Calu3 (cell line): ENCODE results near the gene VPS37D. TPM values are rescaled to one million over a fixed set of nuclear protein-coding genes. Genes with fewer than 3 reads are reported as not detected.
A peak's percentile ranks its signal among the peaks of the same experiment; 100 is the strongest.
"Not testable (repeated sequence)": the region's sequence is repeated elsewhere in the genome, so short reads cannot be mapped to it uniquely, and the experiment has no call there.

Source experiments
- BruUV-seq: library from RNA; stranded (reverse); fragments of 400-500 nt; replicated peaks from 2 replicates; lab custom pipeline; 2021; lab: Mats Ljungman, UMichigan
- CTCF ChIA-PET: fragments of 300-600 bp; sonication (Branson Sonifier 250); formaldehyde crosslinking; loops from one replicate; lab custom pipeline; 2022; ENCODE audit warnings: antibody characterized with exemption; lab: Charles Lee
- DNase-seq: peaks from one replicate; pipeline ENCODE4 v3.0.0; 2022
- H3K27ac Mint-ChIP-seq: one replicate; pipeline ENCODE4 v1.8.0; 2022; ENCODE audit warnings: mixed read lengths; ENCODE audit not compliant: unreplicated experiment
- H3K27me3 Mint-ChIP-seq: one replicate; pipeline ENCODE4 v1.8.0; 2022; ENCODE audit warnings: mixed read lengths; ENCODE audit not compliant: unreplicated experiment
- H3K36me3 Mint-ChIP-seq: one replicate; pipeline ENCODE4 v1.8.0; 2022; ENCODE audit warnings: mild to moderate bottlenecking, moderate library complexity, mixed read lengths; ENCODE audit not compliant: insufficient read depth, unreplicated experiment
- H3K4me1 Mint-ChIP-seq: one replicate; pipeline ENCODE4 v1.8.0; 2022; ENCODE audit warnings: mild to moderate bottlenecking, low read depth, mixed read lengths; ENCODE audit not compliant: unreplicated experiment
- H3K4me3 Mint-ChIP-seq: one replicate; pipeline ENCODE4 v1.8.0; 2022; ENCODE audit warnings: mild to moderate bottlenecking, low read depth, moderate library complexity, mixed read lengths; ENCODE audit not compliant: unreplicated experiment
- H3K9me3 Mint-ChIP-seq: one replicate; pipeline ENCODE4 v1.8.0; 2022; ENCODE audit warnings: low read depth, mixed read lengths; ENCODE audit not compliant: unreplicated experiment
- CTCF ChIP-seq: fragments of 200-600 bp; IDR thresholded peaks from one replicate; pipeline ENCODE4 v1.8.0; 2022; ENCODE audit warnings: antibody characterized with exemption; ENCODE audit not compliant: unreplicated experiment
- intact Hi-C: fragments of 100-400 bp; cut with micrococcal nuclease; formaldehyde crosslinking; loops from one replicate; pipeline ENCODE4 v1.10.0; 2022; ENCODE audit not compliant: unreplicated experiment
- microRNA-seq: library from miRNA; unstranded; fragments of <30 nt; microRNA quantifications from one replicate; pipeline ENCODE4 v1.2.0, GENCODE V29; 2022
- total RNA-seq: library from RNA; stranded (reverse); gene quantifications from 2 replicates; pipeline ENCODE4 v1.2.3, GENCODE V29; 2022

Gene VPS37D
- total RNA-seq, 1 experiment from 2014 or later = 0.94 TPM

- CTCF ChIA-PET = no interaction called here
- Mint-ChIP-seq H3K4me1 (peaks cover 17% of the 10 kb centered on the region), H3K36me3 (peaks cover 43% of the 10 kb centered on the region), H3K27me3 (no peaks in the 10 kb centered on the region), H3K27ac (peak within 1 kb of the TSS; percentile 70), H3K4me3 (peak within 1 kb of the TSS; percentile 74), H3K9me3 (no peaks in the 10 kb centered on the region)
- TF ChIP-seq CTCF = no peak
- no TSS peak for BruUV-seq
- peak; percentile 70 for DNase-seq
- intact Hi-C loops = no loop called here
Measured at GRCh38 chr7:73718905-73719805, 51.5 kb downstream of the VPS37D start, which contains the start of gene STX1A. STX1A (minus strand) TSS chr7:73719669; CDS start chr7:73719631, 38 bp downstream.

GRCh38 chr7:73719806-73720169 is 52.2 kb downstream of the VPS37D start:
- intact Hi-C loops = no loop called here
- Mint-ChIP-seq H3K36me3 (peaks cover 38% of the 10 kb centered on the region), H3K4me1 (peaks cover 17% of the 10 kb centered on the region), H3K27ac (peak overlapping the region; percentile 70), H3K4me3 (peak overlapping the region; percentile 59), H3K9me3 (no peaks in the 10 kb centered on the region), H3K27me3 (no peaks in the 10 kb centered on the region)
- TF ChIP-seq CTCF = no peak
- no TSS peak for BruUV-seq
- CTCF ChIA-PET = no interaction called here
- DNase-seq = no peak

- Mint-ChIP-seq H3K4me1 (peaks cover 17% of the 10 kb centered on the region), H3K27ac (peak overlapping the region; percentile 70), H3K36me3 (peaks cover 36% of the 10 kb centered on the region), H3K4me3 (peak overlapping the region; percentile 59)
- CTCF ChIA-PET, intact Hi-C loops, H3K27me3 Mint-ChIP-seq, BruUV-seq, DNase-seq, H3K9me3 Mint-ChIP-seq: not testable (repeated sequence)
Measured at GRCh38 chr7:73720443-73720842, 52.8 kb downstream of the VPS37D start.

DNA sequence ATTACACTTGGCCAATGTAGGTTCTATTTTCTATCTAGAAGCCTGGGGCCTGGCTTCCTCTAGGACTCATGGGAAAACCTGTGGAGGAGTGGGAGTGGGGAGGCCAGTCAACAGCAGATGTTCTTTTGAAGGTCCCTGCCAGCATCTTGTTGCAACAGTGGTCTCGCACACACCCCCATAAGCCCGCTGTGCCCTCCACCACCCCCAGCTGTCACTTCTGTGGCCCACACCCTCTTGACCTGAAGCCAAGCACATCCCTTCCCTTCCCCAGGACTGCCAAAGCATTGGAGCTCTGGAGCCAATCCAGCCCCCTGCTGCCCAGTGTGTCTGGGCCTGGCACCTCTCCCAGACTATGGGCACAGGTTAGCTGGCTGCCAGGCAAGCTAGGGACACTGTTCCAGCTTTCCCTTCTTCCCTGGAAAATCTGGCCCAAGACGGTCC is 53.8 kb downstream of the VPS37D start:
- intact Hi-C loops = no loop called here
- CTCF ChIA-PET = interaction anchor here (0.8 kb wide), 1 partner anchor 85 kb away, joined by 3 read pairs; no protein-coding TSS in a partner anchor
- no peak overlapping the region for H3K27ac Mint-ChIP-seq
- peaks cover 13% of the 10 kb centered on the region for H3K4me1 Mint-ChIP-seq
- peak overlapping the region; percentile 17 for H3K4me3 Mint-ChIP-seq
- TF ChIP-seq CTCF = no peak
- no peak for DNase-seq
- BruUV-seq = no TSS peak
- H3K9me3 Mint-ChIP-seq = no peaks in the 10 kb centered on the region
- H3K27me3 Mint-ChIP-seq = no peaks in the 10 kb centered on the region
- peaks cover 30% of the 10 kb centered on the region for H3K36me3 Mint-ChIP-seq

Small RNA genes lying within 50 kb of the gene (microRNA-seq; reads per million reads assigned to microRNA genes)
- gene MIR4284 = not detected

Other genes starting within 250 kb of the VPS37D start
- 0.50 and 0.56 TPM in 2 replicates for gene FZD9, start 234.1 kb upstream of the VPS37D start, total RNA-seq
- 44.6 and 45.1 TPM in 2 replicates for gene BAZ1B, start 145.5 kb upstream of the VPS37D start, total RNA-seq
- 37.8 and 44.6 TPM in 2 replicates for gene BCL7B, start 110.1 kb upstream of the VPS37D start, total RNA-seq
- gene TBL2, start 89.3 kb upstream of the VPS37D start, total RNA-seq = 33.3 and 35.9 TPM in 2 replicates
- gene MLXIPL, start 43.3 kb upstream of the VPS37D start, total RNA-seq = 1.1 and 3.0 TPM in 2 replicates
- gene DNAJC30, start 15.6 kb downstream of the VPS37D start, total RNA-seq = 10.1 and 10.5 TPM in 2 replicates
- 73.5 and 75.8 TPM in 2 replicates for gene BUD23, start 15.8 kb downstream of the VPS37D start, total RNA-seq
- 26.1 and 26.2 TPM in 2 replicates for gene STX1A, start 51.8 kb downstream of the VPS37D start, total RNA-seq
- gene ABHD11, start 71.0 kb downstream of the VPS37D start, total RNA-seq = 67.7 and 85.2 TPM in 2 replicates
- 122 and 135 TPM in 2 replicates for gene CLDN3, start 102.4 kb downstream of the VPS37D start, total RNA-seq
- 283 and 325 TPM in 2 replicates for gene CLDN4, start 163.2 kb downstream of the VPS37D start, total RNA-seq
- 14.3 TPM in 2 replicates for gene METTL27, start 174.7 kb downstream of the VPS37D start, total RNA-seq
- gene TMEM270, start 193.3 kb downstream of the VPS37D start, total RNA-seq = 0.59 and 1.2 TPM in 2 replicates